GM12878 (cell line): ENCODE measurements around the gene PRKCQ.

Experiments
- ATF3 ChIP-seq: IDR thresholded peaks from 2 replicates; pipeline ENCODE4 v1.6.1; 2011; ENCODE audit warnings: low read depth, mild to moderate bottlenecking, low read length, moderate library complexity, borderline replicate concordance; ENCODE audit errors: extremely low read depth
- CTCF ChIP-seq, 3 experiments: IDR thresholded peaks in 2 of 3; conservative IDR thresholded peaks in 1 of 3; 2 replicates each; pipeline ENCODE4 v1.5.1; 2011; ENCODE audit warnings: low read depth in 3 of 3, low read length in 3 of 3, mild to moderate bottlenecking in 3 of 3, control low read depth in 2 of 3, moderate library complexity in 2 of 3, inconsistent platforms in 1 of 3, mixed read lengths in 1 of 3; ENCODE audit not compliant: control insufficient read depth in 2 of 3, insufficient read depth in 1 of 3; ENCODE audit errors: extremely low read depth in 1 of 3
- EZH2 ChIP-seq: IDR thresholded peaks from 2 replicates; pipeline ENCODE4 v1.6.1; 2012; ENCODE audit warnings: low read depth, mild to moderate bottlenecking, control low read depth, inconsistent platforms, low read length, borderline replicate concordance; ENCODE audit not compliant: control insufficient read depth
- POLR2A ChIP-seq: IDR thresholded peaks from 2 replicates; pipeline ENCODE4 v1.6.1; 2011; ENCODE audit warnings: low read depth, mild to moderate bottlenecking, low read length
- POLR2AphosphoS5 ChIP-seq: IDR thresholded peaks from 2 replicates; pipeline ENCODE4 v1.6.1; 2011; ENCODE audit warnings: mild to moderate bottlenecking, low read length, inconsistent platforms
- RAD21 ChIP-seq: IDR thresholded peaks from 2 replicates; pipeline ENCODE4 v1.6.1; 2011; ENCODE audit warnings: mild to moderate bottlenecking, low read depth, low read length, moderate library complexity; ENCODE audit not compliant: insufficient read depth
- RELA ChIP-seq: fragments of 450-650 bp; IDR thresholded peaks from 2 replicates; pipeline ENCODE4 v1.8.0; 2014; ENCODE audit warnings: borderline replicate concordance; ENCODE audit not compliant: partially characterized antibody
- ZBTB11 ChIP-seq: fragments of 450-650 bp; formaldehyde crosslinking; IDR thresholded peaks from 2 replicates; pipeline ENCODE4 v1.5.0; 2022; ENCODE audit warnings: mild to moderate bottlenecking, missing genetic modification characterization

DNA sequence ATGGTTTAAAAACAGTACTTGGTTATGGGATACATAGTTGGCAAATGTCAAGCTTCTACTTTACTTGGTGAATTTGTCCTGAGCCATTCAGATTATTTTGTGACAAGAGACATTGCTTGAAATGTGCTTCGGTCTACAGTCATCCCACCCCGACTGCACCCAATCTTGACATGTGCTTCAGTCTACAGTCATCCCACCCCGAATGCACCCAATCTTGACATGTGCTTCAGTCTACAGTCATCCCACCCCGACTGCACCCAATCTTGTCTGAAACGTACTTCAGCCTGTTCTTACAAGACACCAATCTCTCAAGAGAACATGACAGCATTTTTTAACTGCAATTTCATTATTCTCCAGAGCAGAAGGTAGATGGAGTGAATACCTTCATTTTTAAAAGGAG is 47.8 kb downstream of the PRKCQ start:
- TF ChIP-seq ATF3 (no peak), POLR2AphosphoS5 (no peak), CTCF (IDR thresholded peaks at IDR 0.05 in 2 of 3, conservative IDR thresholded peaks at IDR 0.05 in 1 of 3; ENCODE audit: control insufficient read depth in 2 of 3, extremely low read depth in 1 of 3, insufficient read depth in 1 of 3, low read depth in 3 of 3, low read length in 3 of 3) (no peak), RAD21 (no peak), RELA (no peak), POLR2A (no peak), EZH2 (no peak), ZBTB11 (CRISPR knock-in tag) (no peak)
